Measurements from ENCODE around the gene GLRX3.

The GLRX3 gene

GRCh38 chr10:130121486-130122079 lies 14.6 kb upstream of the GLRX3 start:
- no peak for TF ChIP-seq FOXP2 (optimal IDR thresholded peaks at IDR 0.05; ENCODE audit: borderline replicate concordance, extremely low read depth, extremely low read length, insufficient read depth)
- TF ChIP-seq REST (IDR thresholded peaks at IDR 0.05; ENCODE audit: insufficient read depth in 1 of 2, low read depth in 2 of 2, low read length in 2 of 2) = no peak
- TF ChIP-seq SIN3A (IDR thresholded peaks at IDR 0.05; ENCODE audit: borderline replicate concordance, insufficient read depth, low read length) = no peak
- no peak for TF ChIP-seq TAF1 (IDR thresholded peaks at IDR 0.05; ENCODE audit: borderline replicate concordance, insufficient read depth, low read length)
- TF ChIP-seq POLR2AphosphoS5 (IDR thresholded peaks at IDR 0.05; ENCODE audit: low read depth, low read length) = no peak

- TF ChIP-seq POLR2AphosphoS5 (IDR thresholded peaks at IDR 0.05; ENCODE audit: low read depth, low read length) = no peak
- no peak for TF ChIP-seq FOXP2 (optimal IDR thresholded peaks at IDR 0.05; ENCODE audit: borderline replicate concordance, extremely low read depth, extremely low read length, insufficient read depth)
- no peak for TF ChIP-seq TAF1 (IDR thresholded peaks at IDR 0.05; ENCODE audit: borderline replicate concordance, insufficient read depth, low read length)
- no peak for TF ChIP-seq REST (IDR thresholded peaks at IDR 0.05; ENCODE audit: insufficient read depth in 1 of 2, low read depth in 2 of 2, low read length in 2 of 2)
- no peak for TF ChIP-seq SIN3A (IDR thresholded peaks at IDR 0.05; ENCODE audit: borderline replicate concordance, insufficient read depth, low read length)
These were observed 8.7 kb upstream of the GLRX3 start for GRCh38 chr10:130127364-130128061.

GRCh38 chr10:130128062-130128781 lies 8.0 kb upstream of the GLRX3 start:
- no peak for TF ChIP-seq SIN3A (IDR thresholded peaks at IDR 0.05; ENCODE audit: borderline replicate concordance, insufficient read depth, low read length)

GRCh38 chr10:130128922-130129321 lies 7.3 kb upstream of the GLRX3 start:
- TF ChIP-seq REST (IDR thresholded peaks at IDR 0.05; ENCODE audit: insufficient read depth in 1 of 2, low read depth in 2 of 2, low read length in 2 of 2) = no peak
- no peak for TF ChIP-seq POLR2AphosphoS5 (IDR thresholded peaks at IDR 0.05; ENCODE audit: low read depth, low read length)
- TF ChIP-seq FOXP2 (optimal IDR thresholded peaks at IDR 0.05; ENCODE audit: borderline replicate concordance, extremely low read depth, extremely low read length, insufficient read depth) = no peak
- TF ChIP-seq TAF1 (IDR thresholded peaks at IDR 0.05; ENCODE audit: borderline replicate concordance, insufficient read depth, low read length) = no peak
- TF ChIP-seq SIN3A (IDR thresholded peaks at IDR 0.05; ENCODE audit: borderline replicate concordance, insufficient read depth, low read length) = no peak

- TF ChIP-seq REST (IDR thresholded peaks at IDR 0.05; ENCODE audit: insufficient read depth in 1 of 2, low read depth in 2 of 2, low read length in 2 of 2) = no peak
- TF ChIP-seq FOXP2 (optimal IDR thresholded peaks at IDR 0.05; ENCODE audit: borderline replicate concordance, extremely low read depth, extremely low read length, insufficient read depth) = no peak
- TF ChIP-seq TAF1 (IDR thresholded peaks at IDR 0.05; ENCODE audit: borderline replicate concordance, insufficient read depth, low read length) = no peak
- no peak for TF ChIP-seq POLR2AphosphoS5 (IDR thresholded peaks at IDR 0.05; ENCODE audit: low read depth, low read length)
- TF ChIP-seq SIN3A (IDR thresholded peaks at IDR 0.05; ENCODE audit: borderline replicate concordance, insufficient read depth, low read length) = no peak
These were observed 440 bp upstream of the GLRX3 start for GRCh38 chr10:130135676-130136225.
